EL (cell line): ENCODE data around the gene CATSPER4.
A peak's percentile ranks its signal among the peaks of the same experiment; 100 is the strongest.

ENCODE experiments used
- DNase-seq: peaks from one replicate; pipeline ENCODE4 v3.0.0-alpha.2; 2016

CATSPER4 gene

DNA sequence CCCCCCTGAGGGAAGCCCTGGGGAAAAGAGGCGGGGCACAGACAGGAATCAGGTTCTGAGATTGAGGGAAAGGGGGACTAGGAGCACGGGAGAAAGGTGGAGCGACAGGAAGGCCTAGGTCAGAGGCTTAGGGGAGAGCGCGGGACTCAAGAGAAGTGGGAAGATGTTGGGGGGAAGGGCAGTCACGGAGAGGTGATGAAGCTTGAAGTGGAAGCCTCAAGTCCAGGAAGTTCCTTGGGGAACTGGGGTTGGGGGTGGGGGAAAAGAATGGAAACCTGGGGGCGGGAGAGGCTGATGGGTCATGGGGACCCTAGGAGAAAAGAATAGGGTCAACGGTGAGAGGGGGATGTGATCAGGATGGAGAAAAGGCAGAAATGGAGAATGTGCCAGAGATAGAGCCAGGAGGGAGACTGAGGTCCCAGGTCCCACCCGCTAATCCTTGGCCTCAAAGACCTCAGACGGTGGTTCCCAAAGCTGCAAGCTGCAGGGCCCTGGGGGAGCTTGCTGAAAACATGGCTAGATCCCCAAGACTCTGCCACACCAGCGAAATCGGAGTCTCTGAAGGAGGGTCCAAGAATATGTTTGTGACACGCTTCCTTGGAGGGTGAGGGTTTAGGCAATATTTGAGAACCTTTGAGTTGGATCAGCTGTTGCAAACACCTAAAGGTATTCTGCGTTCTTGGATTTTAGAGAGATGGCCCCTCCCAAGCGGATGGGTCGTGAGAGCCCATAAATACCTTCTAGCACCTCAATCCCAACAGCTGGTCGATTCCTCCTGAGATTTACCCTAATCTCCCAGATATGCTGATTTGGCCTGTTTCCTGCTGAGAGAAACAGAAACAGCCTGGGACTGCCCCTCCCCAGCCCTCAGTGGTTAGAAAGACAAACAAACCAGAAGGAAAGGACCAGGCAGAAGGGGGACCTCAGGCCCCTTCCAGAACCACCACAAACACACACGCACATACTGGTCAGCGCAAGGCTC is 25.2 kb upstream of the CATSPER4 start:
- no peak for DNase-seq

DNA sequence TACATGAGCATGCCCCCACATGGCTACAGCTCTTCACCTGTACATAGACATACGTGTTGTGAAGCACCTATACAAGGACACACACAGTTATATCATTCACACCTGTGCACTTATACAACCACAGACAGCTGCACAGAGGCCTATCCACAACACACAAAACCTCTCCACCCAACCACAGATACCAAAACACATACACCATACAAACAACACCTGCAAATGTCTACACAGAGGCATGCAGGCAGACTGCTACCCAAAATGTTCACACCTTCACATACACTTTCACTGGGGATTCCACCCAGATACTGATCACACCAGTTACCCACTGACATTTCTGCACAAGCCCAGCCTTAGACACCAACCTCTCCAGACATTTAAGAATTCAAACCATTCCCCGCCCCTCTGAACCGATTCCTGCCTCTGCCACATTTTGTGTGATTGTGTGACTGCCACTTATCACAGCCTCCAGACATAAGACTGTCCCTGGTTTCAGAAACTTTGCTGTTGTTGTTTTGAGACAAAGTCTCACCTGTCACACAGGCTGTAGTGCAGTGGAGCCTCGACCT is 23.6 kb upstream of the CATSPER4 start:
- no peak for DNase-seq

DNA sequence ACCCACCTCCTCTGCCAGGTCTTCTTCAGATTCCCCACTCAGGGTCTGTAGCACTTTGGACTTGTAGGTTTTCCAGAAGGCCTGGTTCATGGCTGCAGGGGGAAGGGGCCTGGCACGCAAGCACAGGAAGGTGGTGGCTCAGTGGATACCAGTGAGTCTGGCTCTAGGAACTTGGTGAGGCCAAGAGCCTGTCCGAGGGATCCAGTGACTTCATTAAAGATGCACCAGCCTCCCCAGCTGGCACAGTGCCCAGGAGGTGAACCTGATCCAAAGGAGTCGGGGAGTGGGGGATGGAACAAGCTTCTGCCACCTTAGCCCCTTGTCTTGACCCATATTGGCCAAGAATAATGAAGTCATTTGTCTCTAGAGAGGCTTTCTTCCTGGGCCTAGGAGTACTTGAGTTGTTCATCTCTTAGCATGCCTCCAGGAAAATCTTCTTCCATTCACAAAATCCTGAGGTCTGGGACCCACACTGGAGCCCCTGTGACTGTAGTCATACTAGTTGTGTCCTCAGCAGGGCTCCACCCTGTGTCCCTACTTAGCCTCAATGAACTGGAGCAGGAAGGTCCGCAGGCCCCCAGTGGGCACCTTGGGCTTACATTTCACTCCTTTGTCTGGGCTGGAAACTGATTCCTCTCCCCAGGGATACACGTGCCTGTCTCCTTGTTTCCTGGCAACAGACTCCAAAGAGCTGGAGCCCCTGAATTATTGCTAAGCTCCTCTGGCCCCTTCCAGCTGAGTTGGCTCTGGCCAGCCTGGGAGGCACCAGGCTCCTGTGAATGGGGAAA is 21.8 kb upstream of the CATSPER4 start, which contains the start of gene C1orf232:
TSS of gene C1orf232 (minus strand) at position 554 of the 788 bp plus-strand sequence. CDS start at position 90, 464 bp downstream.
- no peak for DNase-seq

DNA sequence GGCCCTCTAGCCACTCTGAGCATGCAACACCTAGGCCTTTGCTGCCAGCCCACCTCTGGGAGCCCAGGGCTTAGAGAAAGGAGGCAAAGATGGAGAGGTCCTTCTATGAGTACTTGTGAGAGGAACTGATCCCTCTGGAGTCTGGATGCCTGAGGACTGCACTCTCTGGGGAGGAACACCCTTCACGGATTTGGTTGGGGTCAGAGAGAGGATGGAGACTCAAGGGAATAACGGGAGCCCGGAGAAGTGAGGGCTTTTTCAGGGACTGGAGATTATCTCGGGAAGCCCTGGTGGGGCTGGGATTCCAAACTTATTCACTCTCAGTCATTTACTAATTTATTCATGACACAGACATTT is 21.2 kb upstream of the CATSPER4 start:
- no peak for DNase-seq

DNA sequence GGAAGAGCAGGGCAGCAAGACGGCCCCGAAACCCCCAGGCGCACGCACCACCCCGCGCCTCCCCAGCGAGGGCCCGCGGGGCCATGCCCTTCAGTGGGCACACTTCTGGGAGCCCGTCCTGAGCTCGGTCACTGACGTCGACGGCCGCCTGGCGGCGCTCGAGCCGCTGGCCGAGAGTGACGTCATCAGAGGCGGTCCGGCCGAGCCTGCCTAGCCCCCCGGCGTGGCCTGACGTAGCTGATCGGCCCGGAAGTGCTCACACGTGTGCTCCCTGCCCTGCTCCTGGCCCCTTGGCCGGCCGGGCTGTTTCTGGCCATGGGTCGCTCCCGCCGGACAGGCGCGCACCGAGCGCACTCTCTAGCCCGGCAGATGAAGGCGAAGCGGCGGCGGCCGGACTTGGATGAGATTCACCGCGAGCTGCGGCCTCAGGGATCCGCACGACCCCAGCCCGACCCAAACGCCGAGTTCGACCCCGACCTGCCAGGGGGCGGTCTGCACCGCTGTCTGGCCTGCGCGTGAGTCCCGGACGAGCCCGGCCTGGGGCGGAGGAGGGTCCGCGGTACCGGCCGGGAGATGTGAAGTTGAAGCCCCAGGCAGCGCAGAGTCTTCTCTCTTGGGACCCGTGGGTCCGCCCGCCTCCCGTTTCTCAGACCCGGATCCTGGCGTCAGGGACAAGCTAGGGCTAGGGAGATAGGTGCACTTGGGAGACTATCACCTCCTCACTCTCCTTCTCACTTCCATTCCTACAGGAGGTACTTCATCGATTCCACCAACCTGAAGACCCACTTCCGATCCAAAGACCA is 20.5 kb upstream of the CATSPER4 start, which contains the start of gene ZNF593:
TSS of gene ZNF593 (plus strand) at position 240 of the 803 bp plus-strand sequence. CDS start at position 316, 76 bp downstream.
- peak; percentile 92 for DNase-seq

DNA sequence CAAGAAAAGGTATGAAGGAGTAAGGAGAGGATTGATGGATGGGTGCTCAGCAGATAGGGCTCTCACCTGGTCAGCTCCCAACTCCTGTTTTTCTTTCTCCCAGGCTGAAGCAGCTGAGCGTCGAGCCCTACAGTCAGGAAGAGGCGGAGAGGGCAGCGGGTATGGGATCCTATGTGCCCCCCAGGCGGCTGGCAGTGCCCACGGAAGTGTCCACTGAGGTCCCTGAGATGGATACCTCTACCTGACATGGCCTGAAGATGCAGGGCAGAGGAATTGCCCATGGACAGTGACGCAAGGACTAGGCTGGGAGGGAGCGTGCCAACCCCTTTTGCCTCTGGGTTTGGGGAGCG is 20.0 kb upstream of the CATSPER4 start:
- DNase-seq, result no peak

DNA sequence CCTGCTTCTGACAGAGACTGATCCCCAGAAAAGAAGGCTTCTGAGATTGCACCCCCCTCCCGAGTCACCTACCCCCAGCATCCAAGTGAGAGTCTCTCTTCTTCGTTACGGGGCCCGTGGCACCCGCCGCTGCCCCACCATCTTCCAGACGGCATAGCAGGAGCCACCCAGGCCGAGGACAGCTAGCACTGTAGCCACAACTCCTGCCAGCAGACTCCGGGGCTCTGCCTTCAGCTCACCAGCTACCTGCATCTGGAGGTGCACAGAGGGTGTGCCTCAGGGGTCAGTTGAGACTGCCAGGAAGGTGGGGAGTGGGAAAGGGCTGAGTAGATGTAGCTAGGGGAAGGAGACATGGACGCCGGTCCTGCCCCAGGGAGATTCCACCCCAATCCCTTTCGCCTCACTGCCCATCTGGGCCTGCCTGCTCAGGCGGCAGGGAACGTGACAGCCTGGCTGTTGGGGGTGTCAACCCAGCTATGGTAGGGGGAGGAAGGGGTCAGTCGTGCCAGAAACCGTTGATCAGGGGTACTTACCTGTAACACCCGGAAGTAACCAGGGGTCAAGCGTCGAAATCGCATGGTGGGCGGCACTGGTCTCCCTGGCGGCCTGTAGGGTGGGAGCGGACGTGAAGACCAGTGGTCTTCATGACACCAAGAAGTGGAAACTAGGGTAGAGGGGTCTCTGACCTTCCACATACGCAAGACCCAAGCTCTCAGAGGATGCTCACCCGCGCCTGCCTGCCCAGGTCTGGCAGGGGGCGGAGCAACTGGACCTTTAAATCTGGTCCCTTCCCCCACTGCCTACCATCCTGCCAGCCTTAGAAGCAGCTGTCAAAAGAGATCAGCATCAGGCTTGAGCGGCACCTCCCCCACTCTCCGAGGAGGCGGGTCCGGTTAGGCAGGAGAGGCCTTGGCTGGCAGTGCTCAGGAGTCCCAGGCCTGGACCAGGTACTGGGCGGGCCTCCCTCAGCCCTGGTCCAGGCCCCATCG is 19.0 kb upstream of the CATSPER4 start, which contains the start of gene ZNF593OS:
TSS of gene ZNF593OS (minus strand) at position 749 of the 989 bp plus-strand sequence. CDS start at position 578, 171 bp downstream.
- no peak for DNase-seq

DNA sequence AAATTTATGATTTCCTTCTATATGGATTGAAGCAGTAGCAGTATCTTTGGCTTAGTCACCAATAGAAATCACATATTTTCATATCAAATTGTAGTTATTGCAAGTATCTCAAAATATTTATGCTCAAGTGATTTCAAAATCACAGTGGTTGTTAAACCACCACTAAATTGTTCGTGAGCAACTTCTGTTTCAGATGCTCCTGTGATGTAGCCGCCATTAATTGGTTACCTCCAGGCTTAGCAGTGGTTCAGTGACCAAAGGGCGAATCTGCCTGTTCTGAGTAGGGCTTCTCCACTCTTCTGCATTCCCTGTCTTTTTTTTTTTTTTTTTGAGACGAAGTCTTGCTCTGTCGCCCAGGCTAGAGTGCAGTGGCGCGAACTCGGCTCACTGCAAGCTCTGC is 15.1 kb upstream of the CATSPER4 start:
- no peak for DNase-seq

DNA sequence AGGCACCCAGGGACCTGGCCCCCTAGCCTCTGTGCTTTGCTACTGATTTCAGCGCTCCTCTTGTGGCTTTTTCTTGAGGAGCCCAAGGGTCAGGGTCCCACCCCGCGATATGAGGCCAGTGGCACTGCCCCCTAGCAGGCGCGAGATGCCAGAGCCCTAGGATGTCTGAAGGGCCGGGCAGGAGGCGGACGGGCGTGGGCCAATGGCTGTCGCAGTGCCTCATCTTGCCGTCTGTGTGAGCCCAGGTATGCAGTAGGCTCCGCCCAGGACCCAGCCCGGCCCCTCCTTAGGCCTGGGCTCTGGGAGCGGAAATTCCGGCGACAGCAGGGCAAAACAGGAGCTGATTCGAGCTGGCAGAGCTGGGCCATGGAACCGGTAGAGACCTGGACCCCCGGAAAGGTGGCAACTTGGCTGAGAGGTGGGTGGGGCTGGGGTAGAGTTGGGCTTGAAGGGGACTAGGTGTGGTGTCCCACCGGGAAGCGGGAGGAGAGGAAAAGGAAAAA is 13.2 kb upstream of the CATSPER4 start, which contains the start of gene CNKSR1:
TSS of gene CNKSR1 (plus strand) at position 310 of the 503 bp plus-strand sequence. CDS start at position 367, 57 bp downstream.
- no peak for DNase-seq

DNA sequence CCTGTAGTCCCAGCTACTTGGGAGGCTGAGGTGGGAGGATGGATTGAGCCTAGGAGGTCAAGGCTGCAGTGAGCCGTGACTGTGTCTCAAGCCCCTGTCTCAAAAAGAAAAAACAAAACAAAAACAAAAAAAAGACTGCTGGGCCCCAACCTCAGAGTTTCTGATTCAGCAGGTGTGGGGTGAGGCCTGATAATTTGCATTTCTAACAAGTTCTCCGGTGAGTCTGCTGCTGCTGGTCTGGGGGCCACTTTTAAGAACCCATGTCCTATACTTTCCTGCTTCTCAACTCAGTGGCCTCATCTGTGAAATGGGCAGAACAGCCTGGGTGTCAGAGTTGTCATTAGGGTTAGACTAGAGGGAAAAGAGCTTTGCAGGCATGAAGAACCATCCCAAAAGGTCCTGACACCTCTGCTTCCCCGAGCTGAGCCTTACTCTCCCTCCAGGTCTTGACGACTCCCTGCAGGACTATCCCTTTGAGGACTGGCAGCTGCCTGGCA is 10.3 kb upstream of the CATSPER4 start:
- DNase-seq, result no peak

DNA sequence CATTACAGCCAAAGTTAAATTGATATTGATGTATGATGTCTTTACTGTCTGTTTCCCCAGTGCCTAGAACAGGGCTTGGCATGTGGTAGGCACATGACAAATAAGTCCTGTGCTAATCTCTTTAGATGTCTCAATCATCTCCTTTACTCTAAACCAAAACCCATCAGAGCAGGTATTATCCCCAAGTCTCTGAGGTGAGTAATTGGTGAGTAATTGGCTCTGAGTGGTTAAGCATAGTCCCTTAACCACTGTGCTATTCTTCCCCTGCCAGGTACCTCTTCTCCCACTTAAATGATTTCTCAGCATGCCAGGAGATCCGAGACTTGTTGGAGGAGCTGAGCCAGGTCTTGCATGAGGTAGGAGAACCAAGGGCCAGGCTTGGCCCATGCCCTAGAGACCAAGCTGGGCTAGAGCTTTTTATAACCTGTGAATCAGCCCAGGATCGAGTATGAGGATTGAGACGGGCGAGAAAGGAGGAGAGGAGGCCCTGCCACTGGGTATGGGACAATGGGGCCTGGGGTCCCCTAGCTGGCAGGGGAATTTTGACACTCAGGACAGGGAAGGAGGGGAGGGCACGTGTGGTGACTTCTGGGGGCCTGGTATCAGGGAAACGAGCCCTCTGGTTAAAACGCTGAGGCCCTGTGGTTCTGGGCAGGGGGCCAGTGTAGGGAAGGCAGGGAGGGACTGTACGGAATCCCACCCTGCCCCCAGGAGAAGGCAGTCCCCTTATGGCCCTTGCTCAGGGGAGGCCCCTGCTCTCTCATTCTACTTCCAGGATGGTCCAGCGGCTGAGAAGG is 8.6 kb upstream of the CATSPER4 start:
- DNase-seq, result no peak

DNA sequence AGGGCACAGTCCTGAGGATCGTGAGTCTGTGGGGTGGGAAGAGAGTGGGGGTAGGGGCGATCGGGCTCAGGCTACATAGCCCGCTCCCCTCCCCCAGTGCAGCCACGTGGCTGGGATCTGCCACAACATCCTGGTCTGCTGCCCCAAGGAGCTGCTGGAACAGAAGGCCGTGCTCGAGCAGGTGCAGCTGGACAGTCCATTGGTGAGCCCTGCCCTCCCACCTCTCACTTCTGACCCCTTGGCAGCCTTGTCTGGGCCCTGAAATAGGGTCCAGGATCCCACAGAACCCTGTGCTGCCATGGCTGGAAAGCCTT is 8.1 kb upstream of the CATSPER4 start:
- no peak for DNase-seq

DNA sequence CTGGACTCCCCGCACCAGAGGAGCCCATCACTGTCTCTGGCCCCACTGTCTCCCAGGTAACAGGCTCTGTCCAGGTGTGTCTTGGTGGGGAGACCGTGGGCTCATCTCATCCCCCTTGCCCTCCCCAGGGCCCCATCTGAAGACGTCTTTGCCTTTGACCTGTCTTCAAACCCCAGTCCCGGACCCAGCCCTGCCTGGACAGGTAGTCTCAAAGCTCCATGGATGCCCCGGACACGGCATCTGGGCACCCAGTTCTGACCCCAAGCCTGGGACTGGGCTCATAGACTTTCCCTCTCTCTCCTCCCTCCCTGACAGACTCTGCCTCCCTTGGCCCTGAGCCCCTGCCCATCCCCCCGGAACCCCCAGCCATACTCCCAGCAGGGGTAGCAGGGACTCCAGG is 6.3 kb upstream of the CATSPER4 start:
- no peak for DNase-seq

DNA sequence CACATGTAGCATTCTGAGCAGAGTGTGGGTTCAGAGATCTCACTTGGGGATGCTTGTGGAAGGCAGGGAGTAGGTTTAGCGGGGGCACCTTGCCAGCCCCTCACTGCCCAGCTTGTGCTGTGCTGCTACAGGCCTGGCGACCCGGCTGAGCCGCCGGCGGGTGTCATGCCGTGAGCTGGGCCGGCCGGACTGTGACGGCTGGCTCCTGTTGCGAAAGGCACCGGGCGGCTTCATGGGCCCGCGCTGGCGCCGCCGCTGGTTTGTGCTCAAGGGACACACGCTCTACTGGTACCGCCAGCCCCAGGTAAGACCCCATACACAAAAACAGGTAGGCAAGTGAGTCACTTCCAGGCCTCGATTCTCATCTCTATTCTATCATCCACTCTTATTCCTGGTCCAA is 5.5 kb upstream of the CATSPER4 start:
- DNase-seq, result no peak

DNA sequence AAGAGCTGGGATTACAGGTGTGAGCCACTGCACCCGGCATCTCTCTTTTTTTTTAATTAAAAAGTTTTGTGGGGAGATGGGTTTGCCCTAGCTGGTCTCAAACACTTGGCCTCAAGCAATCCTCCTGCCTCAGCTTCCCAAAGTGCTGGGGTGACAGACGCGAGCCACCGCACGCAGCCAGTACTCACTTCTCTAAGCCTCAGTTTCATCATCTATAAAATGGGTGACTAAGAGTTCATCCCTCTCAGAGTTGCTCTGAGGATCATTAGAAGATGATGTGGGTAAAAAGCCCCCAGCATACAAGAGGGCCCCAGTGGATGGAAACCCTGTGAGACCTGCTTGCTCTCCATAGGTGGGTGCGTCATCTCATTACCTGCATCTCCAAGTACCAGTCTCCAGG is 2.5 kb upstream of the CATSPER4 start:
- no peak for DNase-seq

DNA sequence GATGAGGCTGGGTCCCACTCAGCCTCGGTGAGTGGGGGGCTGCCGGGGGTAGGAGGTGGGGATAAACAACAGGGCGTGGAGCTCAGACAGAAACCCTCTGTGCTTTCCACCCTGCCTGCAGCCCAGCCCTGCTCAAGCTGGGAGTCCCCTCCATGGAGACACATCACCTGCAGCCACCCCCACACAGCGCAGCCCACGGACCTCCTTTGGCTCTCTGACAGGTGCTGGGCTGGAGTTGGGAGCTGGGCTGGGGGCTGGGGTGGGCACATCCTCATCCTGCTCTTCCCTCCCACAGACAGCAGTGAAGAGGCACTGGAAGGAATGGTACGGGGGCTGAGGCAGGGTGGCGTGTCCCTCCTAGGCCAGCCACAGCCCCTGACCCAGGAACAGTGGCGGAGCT is 1.9 kb upstream of the CATSPER4 start:
- DNase-seq, result no peak

DNA sequence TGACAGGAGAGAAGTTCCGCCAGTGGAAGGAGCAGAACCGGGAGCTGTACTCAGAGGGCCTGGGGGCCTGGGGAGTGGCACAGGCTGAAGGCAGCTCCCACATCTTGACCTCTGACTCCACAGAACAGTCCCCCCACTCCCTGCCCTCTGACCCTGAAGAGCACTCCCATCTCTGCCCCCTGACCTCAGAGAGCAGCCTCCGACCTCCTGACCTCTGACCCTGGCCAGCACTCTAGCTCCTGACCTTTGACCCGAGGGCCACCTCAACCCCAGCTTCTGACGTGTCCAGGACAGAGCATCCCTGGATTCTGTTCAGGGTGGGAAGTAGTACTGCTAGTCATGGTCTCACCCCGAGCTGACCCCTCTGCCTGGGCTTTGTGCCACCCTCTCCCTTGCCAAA is 1.1 kb upstream of the CATSPER4 start:
- no peak for DNase-seq

DNA sequence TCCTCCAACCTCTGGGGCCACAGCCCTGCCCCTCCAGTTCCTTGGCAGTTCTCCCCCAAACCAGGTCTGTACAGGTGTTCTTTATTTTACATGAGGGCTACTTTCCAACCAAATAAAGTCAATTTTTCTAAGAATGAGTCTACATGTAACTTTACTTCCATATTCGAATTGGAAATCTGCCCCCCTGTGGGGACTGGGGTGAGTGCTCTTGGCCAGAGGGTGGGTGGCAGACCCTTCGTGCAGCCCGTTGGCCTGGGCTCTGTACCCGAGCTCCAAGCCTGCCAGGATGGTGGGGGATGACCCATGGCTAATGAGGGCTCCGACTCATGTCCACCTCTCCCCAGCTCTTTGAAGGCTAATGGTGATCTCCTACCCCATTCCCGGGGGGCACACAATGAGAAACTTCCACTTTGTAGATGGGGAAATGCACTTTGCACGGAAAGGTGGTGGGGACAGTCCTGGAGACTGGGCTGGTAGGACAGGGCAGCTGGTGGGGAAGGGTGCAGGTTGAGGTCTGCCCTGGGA is 589 bp upstream of the CATSPER4 start:
- no peak for DNase-seq

DNA sequence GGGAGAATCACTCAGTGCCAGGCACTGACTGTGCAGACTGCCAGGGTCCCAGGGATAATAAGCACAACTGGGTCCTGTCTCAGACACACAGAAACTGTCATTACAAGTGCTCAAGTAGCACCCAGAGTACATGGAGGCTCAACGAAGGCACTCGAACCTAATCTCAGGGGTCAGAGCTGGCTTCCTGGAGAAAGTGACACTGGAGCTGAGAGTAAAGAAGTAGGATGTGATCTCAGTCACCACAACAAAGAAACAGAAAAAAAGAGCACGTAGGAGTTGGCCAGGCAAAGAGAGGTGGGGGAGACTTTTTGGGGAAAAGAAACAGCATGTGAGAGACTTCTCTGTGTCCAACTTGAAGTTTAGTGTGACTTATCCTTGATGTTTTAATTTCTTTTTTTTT is 1.3 kb downstream of the CATSPER4 start:
- no peak for DNase-seq

DNA sequence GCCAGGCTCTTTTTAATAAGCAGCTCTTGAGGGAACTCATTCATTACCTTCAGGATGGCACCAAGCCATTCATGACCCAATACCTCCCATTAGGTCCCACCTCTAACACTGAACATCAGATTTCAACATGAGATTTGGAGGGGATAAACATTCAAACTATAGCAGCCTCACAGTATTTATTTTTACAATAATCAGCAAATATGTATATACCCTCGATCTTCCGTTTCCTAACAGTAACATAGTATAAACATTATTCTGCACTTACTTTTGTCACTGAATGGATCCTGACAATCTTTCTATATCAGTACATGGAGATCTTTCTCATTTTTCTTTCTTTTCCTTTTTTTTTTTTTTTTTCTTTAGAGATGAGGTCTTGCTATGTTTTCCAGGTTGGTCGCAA is 5.4 kb downstream of the CATSPER4 start:
- no peak for DNase-seq
